Stomach (tissue), 9 donors: ENCODE measurements around the gene ZIK1. TPM values are rescaled to one million over a fixed set of nuclear protein-coding genes. Genes with fewer than 3 reads are reported as not detected.

Source experiments
- DNase-seq, 2 donors: peaks; one replicate each; pipeline versions ENCODE4 v3.0.0 to v3.0.0-alpha.2; 2013 to 2019
- H3K27ac ChIP-seq, 5 donors: fragments of 200-600 bp in 4 of 5; sonication (generic) in 4 of 5; one replicate each; pipeline ENCODE4 v1.5.1; 2013 to 2019; ENCODE audit warnings: mild to moderate bottlenecking in 1 of 5, moderate library complexity in 1 of 5
- H3K27me3 ChIP-seq, 3 donors: fragments of 200-600 bp; sonication (generic); one replicate each; pipeline ENCODE4 v1.5.1; 2017 to 2019; ENCODE audit warnings: mixed run types in 1 of 3
- H3K36me3 ChIP-seq, 4 donors: fragments of 200-600 bp; sonication (generic); 1 replicate in 3 of 4; 2 replicates in 1 of 4; pipeline ENCODE4 v1.5.1; 2016 to 2019
- H3K4me1 ChIP-seq, 4 donors: fragments of 200-600 bp; sonication (generic); one replicate each; pipeline ENCODE4 v1.5.1; 2016 to 2019
- H3K4me3 ChIP-seq, 4 donors: fragments of 200-600 bp; sonication (generic) in 3 of 4; one replicate each; pipeline ENCODE4 v1.5.1; 2016 to 2019; ENCODE audit warnings: mild to moderate bottlenecking in 1 of 4
- H3K9me3 ChIP-seq, 4 donors: fragments of 200-600 bp; sonication (generic); one replicate each; pipeline ENCODE4 v1.5.1; 2016 to 2019
- CTCF ChIP-seq, 7 experiments: fragments of 450-650 bp in 4 of 7; fragments of 200-600 bp in 3 of 7; sonication (generic) in 3 of 7; IDR thresholded peaks; one replicate each; pipeline ENCODE4 v1.5.1; 2016 to 2019; ENCODE audit warnings: antibody characterized with exemption in 7 of 7, control low read depth in 2 of 7, mild to moderate bottlenecking in 1 of 7
- EP300 ChIP-seq: sonication (generic); formaldehyde crosslinking; IDR thresholded peaks from one replicate; pipeline ENCODE4 v1.6.1; 2017; ENCODE audit warnings: antibody characterized with exemption
- POLR2A ChIP-seq, 4 donors: fragments of 450-650 bp; IDR thresholded peaks; one replicate each; pipeline ENCODE4 v1.6.1; 2016; ENCODE audit warnings: antibody characterized with exemption in 4 of 4, control low read depth in 2 of 4, mild to moderate bottlenecking in 1 of 4, moderate library complexity in 1 of 4
- POLR2AphosphoS5 ChIP-seq, 3 donors: sonication (generic); formaldehyde crosslinking; IDR thresholded peaks; one replicate each; pipeline ENCODE4 v1.6.1; 2016; ENCODE audit warnings: antibody characterized with exemption in 3 of 3
- WGBS, 5 donors: extraction: QIAGEN DNeasy Blood & Tissue Kit in 3 of 5; methylation state at CpG; one replicate each; pipeline versions ENCODE4 v1.1.5 to v1.1.7; 2013 to 2018; 5-methylcytosine and 5-hydroxymethylcytosine counted together
- intact Hi-C: fragments of 100-400 bp; cut with DNase I; formaldehyde crosslinking; loops from one replicate; pipeline ENCODE4 v1.15.1; 2023; ENCODE audit warnings: low total_unique reads
- polyA plus RNA-seq, 3 donors: library from polyadenylated mRNA; stranded (reverse); fragments of 200-250 nt; gene quantifications; one replicate each; pipeline ENCODE4 v1.2.3, GENCODE V29; 2013
- total RNA-seq, 5 donors: library from RNA; depleted of rRNA; stranded (reverse); fragments of >200 nt; gene quantifications; one replicate each; pipeline versions ENCODE4 v1.1.0 to v1.2.3, GENCODE V29; 2014 to 2016
- donor health status: healthy with polysubstance abuse.
- donor health status: Bipolar disorder and iron deficiency.
- donor health status: healthy.

The ZIK1 gene
- total and polyA plus RNA-seq, 8 donors: 0.29 to 14.7 (median 0.90) TPM; not detected in 2

DNA sequence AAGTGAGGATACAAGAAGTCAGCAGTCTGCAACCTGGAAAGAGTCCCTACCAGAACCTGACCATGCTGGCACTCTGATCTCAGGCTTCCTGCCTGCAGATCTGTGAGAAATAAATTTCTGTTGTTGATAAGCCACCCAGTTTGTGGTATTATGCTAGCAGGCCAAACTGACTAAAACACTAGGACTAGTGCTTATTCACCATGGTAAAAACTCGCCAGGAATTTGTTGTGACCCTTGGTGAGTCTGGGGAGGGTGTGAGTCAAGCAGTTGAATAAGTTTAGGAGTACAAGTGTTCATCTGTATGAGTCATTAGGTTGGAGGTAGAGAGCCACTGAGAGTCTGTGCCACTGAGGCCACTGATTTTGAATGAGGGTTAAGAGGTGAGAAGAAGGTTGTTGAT, 3.6 kb downstream of the ZIK1 start:
- Histone ChIP-seq H3K36me3 (peaks cover 19 to 66% (median 45%) of the 10 kb centered on the region in 4 donors), H3K27ac (no peak overlapping the region), H3K9me3 (peaks cover 31 to 99% (median 86%) of the 10 kb centered on the region in 4 donors), H3K27me3 (peaks cover 0 to 9% (median 6%) of the 10 kb centered on the region in 3 donors), H3K4me3 (no peak overlapping the region), H3K4me1 (peaks cover 6 to 21% (median 18%) of the 10 kb centered on the region in 4 donors)
- TF ChIP-seq POLR2AphosphoS5 (IDR thresholded peaks at IDR 0.05) (no peak), EP300 (no peak)
- 90 to 100% (median 95%) methylated on average over 1 of the region's 1 CpG for WGBS, 5 donors
- intact Hi-C loops: no loop called here
- DNase-seq: no peak

- intact Hi-C loops: no loop called here
- TF ChIP-seq EP300: no peak
- TF ChIP-seq POLR2AphosphoS5 (IDR thresholded peaks at IDR 0.05): no peak
- TF ChIP-seq POLR2A (IDR thresholded peaks at IDR 0.05): no peak
- no peak for TF ChIP-seq CTCF (IDR thresholded peaks at IDR 0.05)
Observed at GRCh38 chr19:57599377-57599760, 15.4 kb downstream of the ZIK1 start.

DNA sequence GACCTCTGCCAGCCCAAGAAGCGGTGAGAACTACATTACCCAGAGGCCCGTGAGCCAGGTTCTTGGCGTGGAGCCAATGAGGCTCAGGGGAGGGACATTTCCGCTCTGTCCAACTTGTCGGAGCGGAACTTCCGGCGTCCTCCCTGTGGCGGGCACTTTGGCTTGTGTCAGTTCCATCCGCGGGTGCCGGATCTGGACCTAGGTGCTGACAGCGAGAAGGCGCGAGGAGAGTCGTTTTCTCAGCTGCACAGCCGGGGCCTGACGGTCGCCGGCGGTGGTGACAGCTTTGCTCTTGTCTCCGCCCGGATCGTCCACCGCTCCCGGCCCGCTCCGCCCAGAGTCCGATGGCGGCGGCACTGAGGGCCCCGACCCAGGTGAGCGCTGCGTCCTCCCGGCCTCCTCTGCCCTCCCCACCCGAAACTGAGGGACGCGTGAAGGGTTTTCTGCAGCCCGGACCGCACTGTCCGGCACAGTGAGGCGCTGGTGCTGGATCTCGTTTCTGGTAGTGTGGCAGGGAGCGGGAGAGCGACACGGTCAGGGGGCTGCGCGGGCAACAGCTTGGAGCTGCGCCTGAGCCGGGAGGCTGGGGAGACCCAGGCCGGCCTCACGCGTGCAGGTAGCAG, 15.9 kb downstream of the ZIK1 start, which contains the start of gene ZNF530:
Gene ZNF530, plus strand, starts transcription at position 125 of the 623 bp plus-strand sequence. CDS start 4,461 bp downstream, outside the sequence.
- DNase-seq: peak; percentile 96 to 98
- no peak for TF ChIP-seq POLR2A (IDR thresholded peaks at IDR 0.05)
- TF ChIP-seq CTCF (IDR thresholded peaks at IDR 0.05): no peak
- TF ChIP-seq POLR2AphosphoS5 (IDR thresholded peaks at IDR 0.05): peak; percentile 73 to 92 (median 81)
- TF ChIP-seq EP300: no peak
- H3K4me1 ChIP-seq: peaks cover 7 to 20% (median 17%) of the 10 kb centered on the region in 4 donors
- peaks cover 9 to 55% (median 38%) of the 10 kb centered on the region in 4 donors for H3K9me3 ChIP-seq
- intact Hi-C loops: no loop called here
- peaks cover 12 to 33% (median 22%) of the 10 kb centered on the region in 4 donors for H3K36me3 ChIP-seq
- WGBS, 5 donors: 0 to 1% (median 1%) methylated on average over 7 to 53 of the region's 53 CpGs
- H3K27ac ChIP-seq: peak within 1 kb of the TSS; percentile 24 to 67 (median 58)
- no peaks in the 10 kb centered on the region for H3K27me3 ChIP-seq
- H3K4me3 ChIP-seq: peak within 1 kb of the TSS; percentile 67 to 99 (median 80)

More at GRCh38 chr19:57599377-57599760, 15.4 kb downstream of the ZIK1 start:
- H3K9me3 ChIP-seq: peaks cover 8 to 55% (median 37%) of the 10 kb centered on the region in 4 donors
- H3K4me1 ChIP-seq: peaks cover 7 to 20% (median 17%) of the 10 kb centered on the region in 4 donors
- H3K4me3 ChIP-seq: peak overlapping the region; percentile 67 to 99 (median 80)
- peak overlapping the region in 2 of 5 donors; percentile 24 to 58 for H3K27ac ChIP-seq
- WGBS, 5 donors: 52 to 62% (median 55%) methylated on average over 8 of the region's 8 CpGs
- DNase-seq: no peak
- peaks cover 7 to 27% (median 17%) of the 10 kb centered on the region in 4 donors for H3K36me3 ChIP-seq
- no peaks in the 10 kb centered on the region for H3K27me3 ChIP-seq

GRCh38 chr19:57606931-57607330, 23.0 kb downstream of the ZIK1 start:
- WGBS, 5 donors: 95 to 98% (median 97%) methylated on average over 5 of the region's 5 CpGs
- Histone ChIP-seq H3K27me3 (no peaks in the 10 kb centered on the region), H3K4me1 (no peaks in the 10 kb centered on the region), H3K27ac (no peak overlapping the region), H3K4me3 (no peak overlapping the region), H3K36me3 (peaks cover 27 to 73% (median 54%) of the 10 kb centered on the region in 4 donors), H3K9me3 (peaks cover 23 to 97% (median 83%) of the 10 kb centered on the region in 4 donors)
- no peak for DNase-seq
- intact Hi-C loops: no loop called here
- no peak for TF ChIP-seq POLR2A (IDR thresholded peaks at IDR 0.05)
- TF ChIP-seq CTCF (IDR thresholded peaks at IDR 0.05): no peak
- TF ChIP-seq EP300: no peak
- TF ChIP-seq POLR2AphosphoS5 (IDR thresholded peaks at IDR 0.05): no peak
